Femur (tissue), 1 donor: ENCODE measurements around the gene FAM180A.
"Not testable (repeated sequence)": the region's sequence is repeated elsewhere in the genome, so short reads cannot be mapped to it uniquely, and the experiment has no call there.

ENCODE experiments used
- DNase-seq: peaks from one replicate; pipeline ENCODE4 v3.0.0-alpha.2; 2017

The FAM180A gene

DNA sequence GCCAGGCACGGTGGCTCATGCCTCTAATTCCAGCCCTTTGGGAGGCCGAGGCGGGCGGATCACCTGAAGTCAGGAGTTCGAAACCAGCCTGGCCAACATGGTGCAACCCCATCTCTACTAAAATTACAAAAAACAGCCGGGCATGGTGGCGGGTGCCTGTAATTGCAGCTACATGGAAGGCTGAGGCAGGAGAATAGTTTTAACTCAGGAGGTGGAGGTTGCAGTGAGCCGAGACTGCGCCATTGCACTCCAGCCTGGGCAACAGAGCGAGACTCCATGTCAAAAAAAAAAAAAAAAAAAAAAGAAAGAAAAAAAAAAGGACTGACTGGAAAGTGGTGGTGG lies 11.3 kb downstream of the FAM180A start:
- DNase-seq, result not testable (repeated sequence)

DNA sequence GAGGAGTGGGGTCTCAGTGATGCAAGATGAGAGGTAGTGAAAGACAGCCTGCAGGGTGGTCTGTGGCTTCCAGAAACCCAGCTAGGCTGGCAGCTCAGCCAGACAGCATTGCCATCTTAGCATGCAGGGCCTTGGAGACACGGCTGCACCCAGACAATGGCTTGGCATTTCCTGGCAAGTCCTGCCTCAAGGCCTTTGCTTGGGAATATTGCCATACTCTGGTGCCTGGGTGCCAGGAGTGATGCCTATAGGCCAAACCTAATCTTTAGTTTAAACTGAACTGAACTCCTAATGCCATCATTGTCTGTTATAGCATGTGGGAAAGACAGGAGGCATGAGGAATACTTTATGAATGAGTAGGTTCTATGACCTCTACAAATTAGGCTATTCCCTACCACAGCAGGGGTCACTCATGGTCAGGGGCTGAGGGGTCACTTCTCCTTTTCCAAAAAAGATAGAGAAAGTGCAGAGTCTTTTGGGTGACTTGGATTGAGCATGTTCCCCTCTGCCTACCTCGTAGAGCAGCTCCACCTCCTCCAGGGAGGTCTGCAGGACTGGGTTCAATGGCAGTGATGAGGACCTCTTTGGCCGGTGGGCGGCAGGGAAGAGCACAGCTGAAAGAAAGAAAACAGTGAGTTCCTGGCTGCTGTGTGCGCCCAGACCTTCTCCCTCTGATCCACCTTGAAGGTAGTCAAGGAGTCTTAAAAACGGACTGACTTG lies 11.9 kb downstream of the FAM180A start:
- no peak for DNase-seq

DNA sequence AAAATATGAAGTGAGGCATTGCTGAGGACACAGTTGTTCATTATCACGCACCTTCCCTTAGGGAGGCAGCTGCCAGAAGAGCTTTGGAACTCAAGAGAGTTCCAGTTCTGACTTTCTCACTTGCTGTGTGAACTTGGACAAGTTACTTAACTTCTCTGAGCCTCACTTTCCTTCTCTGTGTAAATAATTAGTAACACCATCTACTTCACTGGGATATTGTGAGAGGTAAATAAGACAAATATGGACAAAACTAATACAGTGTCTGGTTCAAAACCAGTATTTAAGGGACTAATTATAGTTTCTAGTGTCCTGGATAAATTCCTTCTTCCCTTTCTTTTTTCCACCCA lies 14.3 kb downstream of the FAM180A start:
- DNase-seq, result no peak

DNA sequence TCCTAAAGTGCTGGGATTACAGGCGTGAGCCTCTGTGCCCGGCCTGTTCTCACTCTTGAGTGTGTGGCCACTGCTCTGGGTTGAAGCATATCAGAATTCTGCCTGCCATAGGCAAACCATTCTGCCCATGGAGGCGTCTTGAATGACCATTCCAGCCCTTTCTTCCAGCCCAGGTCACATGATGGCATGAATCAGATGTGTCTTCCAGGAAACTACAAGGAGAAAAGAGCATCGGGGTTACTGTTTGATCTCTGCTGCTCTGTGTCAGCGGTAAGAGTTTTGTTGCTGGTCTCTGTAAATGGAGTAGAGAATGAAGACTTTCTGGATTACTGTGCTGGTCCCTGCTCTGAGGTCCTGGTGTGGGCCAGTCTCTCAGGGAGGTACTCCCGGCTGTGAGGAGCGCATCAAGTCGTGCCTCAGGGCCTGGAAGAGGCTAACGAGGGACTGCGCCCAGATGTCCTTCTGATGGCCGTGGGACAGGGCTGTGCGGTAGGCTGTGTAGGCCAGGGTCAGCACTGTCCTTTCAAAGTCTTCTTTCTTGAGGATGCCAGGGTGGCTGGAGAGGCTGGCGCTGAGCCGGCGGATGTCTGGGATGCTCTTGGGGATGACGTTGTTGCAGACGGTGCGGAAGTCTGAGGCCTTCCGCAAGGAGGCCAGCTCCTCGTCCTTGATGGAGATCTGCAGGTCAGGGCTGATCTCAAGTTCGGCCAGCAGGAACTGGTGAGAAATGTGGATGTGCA lies 14.8 kb downstream of the FAM180A start:
- no peak for DNase-seq

DNA sequence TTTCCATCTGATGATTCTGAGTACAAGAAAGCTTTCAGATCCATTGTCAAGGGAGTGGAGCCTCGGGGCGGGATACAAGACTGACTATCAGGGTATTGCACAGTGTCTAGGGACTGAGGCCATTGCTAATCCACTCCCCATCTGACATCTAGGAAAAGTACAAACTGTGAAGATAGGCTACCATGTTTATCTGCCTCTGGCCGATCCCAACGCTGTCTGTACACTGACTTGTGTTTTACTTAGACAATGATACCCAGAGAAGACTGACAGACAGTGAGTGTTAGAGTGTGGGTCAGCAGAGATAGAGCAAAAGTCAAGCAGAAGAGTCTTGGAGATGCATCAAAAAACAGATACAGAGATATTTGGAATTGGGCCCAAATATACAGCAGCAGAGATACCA lies 17.5 kb downstream of the FAM180A start:
- no peak for DNase-seq

DNA sequence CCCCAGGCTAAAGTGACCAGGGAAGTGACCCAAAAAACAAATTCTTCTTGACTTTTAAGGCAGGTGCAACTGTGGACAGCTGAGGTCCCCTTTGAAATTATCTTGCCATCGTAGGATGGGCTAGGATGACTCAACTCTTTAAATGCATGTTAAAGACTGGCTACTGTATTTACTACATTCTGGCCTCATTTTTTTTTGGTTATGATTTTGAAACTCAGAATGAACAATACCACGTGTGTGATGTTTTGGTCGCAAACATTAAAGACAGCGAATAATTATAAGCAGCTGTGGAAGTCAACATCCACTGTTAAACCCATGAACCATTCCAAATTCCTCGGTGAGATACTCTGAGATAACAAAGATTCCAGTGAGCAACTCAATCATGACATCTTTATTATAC lies 19.4 kb downstream of the FAM180A start:
- DNase-seq, result no peak

DNA sequence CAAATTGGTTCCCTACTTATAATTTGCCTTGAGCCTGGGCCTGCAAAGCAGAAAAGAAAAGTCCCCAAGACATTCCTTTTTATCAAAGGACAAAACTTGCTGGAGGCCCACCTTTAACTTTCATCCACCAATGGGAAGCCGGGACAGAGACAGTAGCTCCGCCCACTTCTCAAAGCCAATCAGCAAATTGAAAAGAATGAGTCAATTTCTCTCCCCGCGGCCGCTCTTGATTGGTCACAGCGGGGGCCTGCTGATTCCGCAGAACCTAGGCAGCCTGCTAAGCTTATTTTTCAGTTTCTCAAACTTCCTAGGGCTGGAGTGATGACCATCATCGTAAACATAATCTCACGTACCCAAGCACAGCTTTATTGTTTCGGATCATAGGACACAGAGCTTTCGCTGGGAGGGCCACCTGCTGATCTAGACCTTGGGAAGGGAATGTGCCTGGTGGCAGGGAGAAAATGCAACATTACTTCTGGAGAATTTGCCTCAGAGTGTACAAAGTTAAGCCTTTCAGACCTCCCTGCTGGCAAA lies 20.4 kb downstream of the FAM180A start, which contains the start of gene SLC13A4:
TSS of gene SLC13A4 (minus strand) at position 51 of the 534 bp plus-strand sequence. CDS start 690 bp downstream, outside the sequence.
- no peak for DNase-seq

DNA sequence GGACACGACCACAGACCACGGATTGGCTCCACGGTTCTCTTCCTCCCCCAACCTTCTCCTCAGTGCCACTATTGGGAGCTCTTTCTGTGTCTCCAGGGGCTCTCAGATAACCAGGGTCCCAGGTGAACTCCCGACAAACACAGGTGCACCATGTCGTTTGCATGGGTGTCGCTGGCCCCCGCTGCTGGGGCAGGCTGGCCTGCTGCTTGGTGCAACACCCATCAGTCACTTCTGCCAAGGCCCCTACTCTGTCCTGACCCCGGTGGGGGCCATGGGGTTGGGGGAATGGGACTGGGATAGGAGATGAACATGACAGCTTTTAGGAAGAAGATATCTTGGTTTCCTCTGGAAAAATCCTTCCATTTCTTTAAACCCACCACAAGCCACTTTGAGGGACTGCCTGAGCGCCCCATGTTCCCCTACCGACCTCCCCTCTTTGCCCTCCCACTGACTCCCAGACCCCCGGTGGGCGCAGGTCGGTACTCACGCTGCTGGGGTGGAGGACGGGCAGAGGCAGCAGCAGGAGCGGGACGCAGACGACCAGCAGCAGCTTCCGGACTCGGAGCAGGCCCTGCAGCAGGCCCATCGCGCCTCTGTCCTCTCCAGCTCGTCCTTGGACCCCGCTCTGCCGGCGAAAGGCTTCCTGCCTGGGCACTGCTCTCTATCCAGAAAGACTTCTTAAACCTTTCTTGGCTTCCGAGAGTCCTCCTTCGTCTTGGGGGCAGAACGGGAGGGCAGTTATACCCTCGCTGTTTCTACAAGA lies 21.5 kb downstream of the FAM180A start:
- no peak for DNase-seq

DNA sequence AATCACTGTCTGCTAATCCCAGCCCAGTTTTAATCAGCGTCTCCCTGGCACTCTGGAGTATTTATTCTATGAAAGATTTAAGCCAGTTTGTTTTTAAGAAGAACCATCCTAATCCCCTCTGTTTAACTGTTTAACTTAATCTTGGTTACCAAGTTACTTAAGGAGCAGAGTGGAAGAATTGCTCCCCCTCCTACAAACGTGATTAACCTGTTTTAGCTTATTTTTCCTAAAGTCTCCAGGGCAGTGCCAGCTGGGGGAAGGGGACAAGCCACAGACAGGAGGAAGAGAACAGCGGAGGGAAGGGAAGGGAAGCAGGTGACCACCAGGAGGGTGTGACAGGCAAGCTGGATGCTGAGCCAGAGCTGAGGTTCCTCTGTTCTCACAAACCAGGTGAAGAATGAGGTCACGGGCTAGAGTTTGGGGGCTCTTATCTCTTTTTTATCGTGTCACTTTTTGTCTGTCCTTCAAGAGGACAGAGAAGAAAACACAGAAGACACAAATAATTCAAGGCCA lies 22.3 kb downstream of the FAM180A start:
- DNase-seq, result no peak

DNA sequence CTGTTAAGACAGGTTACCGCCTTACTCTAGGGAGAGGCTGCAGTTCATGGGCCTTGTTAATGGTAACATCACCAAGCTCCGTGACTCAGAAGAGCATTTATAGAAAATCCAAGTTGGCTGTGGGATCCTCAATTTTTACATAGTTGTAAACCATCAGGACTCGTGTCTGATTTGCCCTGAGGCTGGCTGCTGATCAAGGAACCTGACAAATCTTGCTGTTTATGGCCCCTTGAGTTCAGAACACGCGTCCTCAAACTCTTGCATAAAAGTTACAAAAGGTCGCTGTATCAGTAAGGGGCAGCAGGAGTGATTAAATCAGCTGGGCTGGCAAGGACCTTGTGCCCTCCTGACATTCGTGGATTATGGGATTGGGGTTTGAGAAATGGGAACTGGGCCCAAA lies 25.2 kb downstream of the FAM180A start:
- no peak for DNase-seq

DNA sequence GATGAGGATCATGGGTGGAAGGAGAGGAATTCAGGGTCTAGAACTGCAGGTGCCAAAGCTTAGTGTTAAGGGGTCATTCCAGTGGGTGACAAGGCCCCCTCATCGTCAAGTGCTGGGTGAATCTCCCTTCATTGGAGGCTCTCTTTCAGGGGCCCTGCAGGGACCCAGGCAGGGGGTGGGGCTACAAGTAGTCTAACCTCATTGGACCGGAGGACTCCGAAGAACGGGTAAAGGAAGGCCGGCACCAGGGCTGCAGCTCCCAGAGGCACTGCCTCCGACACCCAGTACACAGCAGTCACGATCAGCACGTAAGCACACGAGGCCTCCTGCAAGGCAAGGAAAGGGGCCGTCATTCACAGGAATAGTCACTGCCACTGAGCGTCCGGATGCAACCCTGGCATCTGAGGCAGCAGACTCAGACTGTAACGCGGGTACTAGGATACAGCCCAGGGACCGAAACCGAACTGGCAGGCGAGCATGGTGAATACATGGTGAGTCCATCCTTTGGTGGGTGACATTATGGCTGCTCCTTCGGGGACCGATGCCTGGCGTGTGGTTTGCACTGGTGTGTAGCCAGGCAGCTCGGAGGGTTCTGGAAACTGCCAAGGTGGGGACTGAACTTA lies 27.3 kb downstream of the FAM180A start:
- DNase-seq, result no peak

DNA sequence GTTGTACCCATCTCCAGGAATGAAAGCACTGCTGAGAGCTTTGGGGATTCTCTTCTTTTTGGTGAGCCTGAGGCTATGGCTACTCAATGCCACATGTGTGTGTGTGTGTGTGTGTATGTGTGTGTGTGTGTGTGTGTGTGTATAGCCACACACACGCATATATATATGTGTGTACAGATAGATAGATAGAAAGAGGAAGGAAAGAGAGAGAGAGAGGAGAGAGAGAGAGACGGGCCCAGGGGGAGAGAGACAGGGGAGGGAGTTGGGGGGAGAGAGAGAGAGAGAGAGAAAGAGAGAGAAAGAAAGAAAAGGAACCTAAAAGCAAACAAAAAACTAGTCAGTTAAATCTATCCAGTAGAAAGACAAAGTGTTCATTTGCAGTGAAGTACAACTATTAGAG lies 28.9 kb downstream of the FAM180A start:
- no peak for DNase-seq

DNA sequence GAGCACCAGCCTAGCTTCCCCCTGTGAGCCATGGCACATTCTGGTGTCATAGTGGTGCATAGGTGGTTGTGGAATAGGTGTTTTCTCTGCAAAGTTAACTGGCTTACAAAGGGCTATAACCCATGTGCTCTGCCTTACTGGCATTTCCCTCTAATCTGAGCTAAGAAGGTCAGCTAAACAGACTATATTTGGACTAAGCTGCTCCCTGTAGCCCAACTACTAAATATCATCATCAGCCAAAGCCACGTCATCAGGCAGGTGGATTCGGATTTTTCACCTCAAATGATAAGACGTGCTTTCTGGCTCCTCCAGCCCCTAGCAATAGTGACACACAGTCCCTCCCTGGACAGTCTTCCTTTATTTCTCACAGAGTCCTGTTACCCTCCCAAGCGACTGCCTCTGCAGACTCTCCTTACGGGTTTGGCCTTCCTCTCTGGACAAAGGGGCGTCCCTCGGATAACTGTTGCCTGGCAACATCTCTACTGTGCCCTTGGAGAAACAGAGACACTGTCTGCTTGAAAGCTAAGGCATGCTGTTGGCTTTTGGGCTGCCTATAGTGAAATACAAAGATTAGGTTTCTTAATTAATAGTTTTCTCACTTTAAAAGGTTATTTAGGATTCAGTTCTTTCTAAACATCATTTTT lies 29.7 kb downstream of the FAM180A start:
- no peak for DNase-seq

DNA sequence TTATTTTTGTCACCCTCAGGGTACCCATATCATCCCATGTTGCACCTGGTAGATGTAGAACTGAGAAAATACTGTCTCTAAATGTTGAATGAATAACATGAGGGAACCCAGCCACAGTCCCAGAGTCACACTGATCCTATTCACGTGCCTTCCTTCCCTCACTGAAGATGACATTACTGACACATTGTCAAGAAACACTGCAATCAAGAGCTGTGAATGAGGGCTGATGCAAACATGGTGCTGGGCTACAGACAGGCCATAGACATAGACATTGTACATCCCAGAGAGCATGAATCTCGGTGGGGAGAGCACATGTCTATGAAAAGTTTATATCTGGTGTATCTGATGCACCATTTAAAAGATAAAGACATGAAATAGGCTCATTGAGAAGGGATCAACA lies 30.4 kb downstream of the FAM180A start:
- no peak for DNase-seq

DNA sequence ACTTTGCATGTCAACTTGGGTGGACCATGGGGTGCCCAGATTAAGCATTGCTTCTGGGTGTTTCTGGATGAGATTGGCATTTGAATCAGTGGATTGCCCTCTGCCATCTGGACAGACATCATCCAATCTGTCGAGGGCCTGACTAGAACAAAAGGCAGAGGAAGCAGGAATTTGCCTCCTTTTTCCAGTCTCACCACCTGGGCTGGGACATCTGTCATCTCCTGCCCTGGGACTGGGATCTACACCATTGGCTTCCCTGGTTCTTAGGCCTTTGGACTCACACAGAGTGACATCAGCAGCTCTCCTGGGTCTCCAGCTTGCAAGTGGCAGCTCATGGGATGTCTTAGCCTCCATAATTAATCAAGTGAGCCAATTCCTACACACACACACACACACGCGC lies 30.9 kb downstream of the FAM180A start:
- no peak for DNase-seq

DNA sequence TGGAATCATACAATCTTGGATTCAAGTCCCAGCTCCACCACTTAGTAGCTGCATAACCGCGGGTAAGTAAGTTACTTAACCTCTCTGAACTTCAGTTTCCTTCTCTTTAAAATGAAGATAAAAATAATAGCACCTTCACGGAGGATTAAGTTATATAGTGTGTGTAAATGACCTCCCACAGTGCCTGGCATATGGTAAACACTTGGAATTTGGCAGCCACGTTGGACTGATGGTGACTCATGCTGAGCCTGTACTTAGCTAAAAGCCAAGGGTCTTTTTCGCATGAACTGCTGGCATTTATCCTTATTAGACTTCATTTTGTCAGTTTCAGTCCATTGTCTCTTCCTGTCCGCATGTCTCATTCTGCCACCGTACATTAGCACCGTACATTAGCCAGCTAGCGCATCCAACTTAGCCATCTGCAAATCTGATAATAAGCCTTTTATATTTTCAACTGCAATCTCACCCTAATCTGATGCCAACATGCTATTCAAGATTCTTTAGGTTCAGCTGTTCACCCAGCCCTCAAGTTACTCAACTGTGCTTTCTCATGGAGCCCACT lies 31.9 kb downstream of the FAM180A start:
- peak; percentile 28 for DNase-seq

DNA sequence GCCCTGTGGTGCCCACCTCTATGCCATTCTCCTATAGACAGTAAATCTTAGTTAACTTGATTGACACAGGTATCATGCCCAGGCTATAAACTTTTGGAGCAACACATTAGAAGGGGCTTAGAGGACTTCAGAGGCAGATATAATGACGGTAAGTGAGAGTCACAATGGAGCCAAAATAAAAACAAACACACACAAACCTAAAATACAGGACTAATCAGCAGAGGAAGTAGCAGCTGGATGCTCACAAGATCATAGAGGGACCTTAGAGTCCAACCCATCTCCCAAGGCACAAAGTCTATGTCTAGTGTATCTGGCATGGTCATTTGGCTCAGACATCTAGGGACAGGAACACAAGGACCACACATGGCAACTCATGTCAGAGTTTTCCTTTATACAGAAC lies 32.9 kb downstream of the FAM180A start:
- DNase-seq, result no peak

DNA sequence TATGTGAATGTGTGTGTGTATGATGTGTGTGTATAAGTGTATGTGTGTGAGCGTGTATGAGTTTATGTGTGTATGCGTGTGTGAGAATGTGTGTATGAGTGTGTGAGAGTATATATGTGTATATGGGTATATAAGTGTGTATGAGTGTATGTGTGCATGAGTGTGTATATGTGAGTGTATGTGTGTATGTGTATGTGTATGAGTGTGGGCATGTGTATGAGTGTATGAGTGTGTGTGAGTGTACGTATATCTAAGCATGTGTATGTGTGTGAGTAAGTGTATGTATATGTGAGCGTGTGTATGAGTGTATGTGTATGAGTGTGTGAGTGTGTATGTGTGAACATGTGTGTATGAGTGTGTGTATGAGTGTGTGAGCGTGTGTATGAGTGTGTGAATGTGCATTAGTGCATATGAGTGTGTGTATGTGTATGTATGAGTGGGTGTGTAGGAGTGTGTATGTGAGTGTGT lies 33.5 kb downstream of the FAM180A start:
- DNase-seq, result no peak

DNA sequence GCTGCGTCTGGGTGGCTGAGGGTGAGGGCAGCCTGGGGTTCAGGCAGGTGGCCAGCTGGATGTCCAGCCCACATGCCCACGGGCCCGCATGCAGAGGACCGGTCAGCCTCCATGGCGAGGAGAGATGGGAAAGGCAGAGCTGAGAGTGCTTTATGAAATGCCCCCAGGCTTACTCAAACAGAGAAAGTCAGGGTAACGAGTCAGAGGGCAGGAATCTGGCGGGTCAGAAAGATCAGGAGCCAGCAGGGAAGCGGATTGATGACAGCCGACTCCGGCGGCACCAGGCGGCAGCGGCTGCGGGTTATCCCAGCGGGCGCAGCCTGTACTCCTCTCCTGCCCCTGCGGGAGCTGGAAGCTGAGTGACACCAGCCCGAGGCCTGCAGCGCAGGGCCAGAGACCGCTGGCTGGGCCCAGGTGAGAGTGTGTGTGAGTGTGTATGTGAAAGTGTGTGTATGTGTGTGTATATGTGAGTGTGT lies 34.0 kb downstream of the FAM180A start:
- no peak for DNase-seq

DNA sequence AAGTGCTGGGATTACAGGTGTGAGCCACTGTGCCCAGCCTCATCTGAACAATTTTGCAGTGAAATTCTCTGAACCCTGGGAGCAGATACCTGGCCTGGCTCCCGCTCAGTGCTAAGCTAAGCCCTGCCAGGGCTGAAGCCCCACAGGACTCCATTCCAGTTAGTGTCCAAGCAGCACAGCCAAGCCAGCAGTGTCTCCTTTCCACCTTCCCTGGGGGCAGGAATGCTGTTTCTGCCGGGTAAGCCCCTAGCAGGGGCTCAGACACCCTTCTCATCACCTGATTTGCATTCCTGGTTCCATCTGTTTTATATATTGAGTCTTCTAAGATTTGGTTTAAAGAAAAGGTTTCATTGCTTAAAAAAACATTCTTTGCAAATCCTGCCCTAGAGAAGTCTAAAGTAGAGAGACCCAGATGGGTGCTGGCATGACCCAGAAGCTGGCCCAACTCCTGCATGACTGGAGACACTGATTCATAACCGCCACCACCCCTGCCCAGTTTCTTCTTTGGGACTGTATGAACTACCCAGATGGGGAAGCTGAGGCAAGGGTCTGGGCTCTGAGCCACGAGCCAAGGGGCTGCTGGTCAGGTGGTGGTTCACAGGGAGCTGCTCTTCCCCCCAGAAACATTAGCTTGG lies 34.7 kb downstream of the FAM180A start:
- no peak for DNase-seq

DNA sequence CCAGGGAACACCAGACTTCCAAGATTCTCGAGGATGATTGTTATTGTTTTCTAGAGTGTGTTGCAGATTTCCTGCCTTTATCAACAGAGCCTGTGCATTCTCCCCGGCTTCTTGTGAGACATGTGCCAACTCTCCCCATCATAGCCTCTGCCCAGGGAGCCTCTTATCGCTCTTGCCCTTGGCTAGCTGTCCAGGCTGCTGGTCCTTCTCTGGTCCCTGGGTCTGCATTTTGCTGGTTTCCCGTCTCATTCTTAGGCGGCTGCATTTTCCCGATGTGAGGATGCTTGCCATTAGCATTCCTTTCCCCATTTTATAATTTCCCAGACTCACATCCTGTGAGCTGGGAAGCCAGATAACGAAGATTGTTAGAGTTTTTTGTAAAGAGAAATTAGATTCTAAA lies 35.8 kb downstream of the FAM180A start:
- no peak for DNase-seq
